ENCODE results near the gene IRX2. TPM values are rescaled to one million over a fixed set of nuclear protein-coding genes. Genes with fewer than 3 reads are reported as not detected.

The IRX2 gene
- total RNA-seq, 1 donor from 2014 or later, result 3.7 TPM

DNA sequence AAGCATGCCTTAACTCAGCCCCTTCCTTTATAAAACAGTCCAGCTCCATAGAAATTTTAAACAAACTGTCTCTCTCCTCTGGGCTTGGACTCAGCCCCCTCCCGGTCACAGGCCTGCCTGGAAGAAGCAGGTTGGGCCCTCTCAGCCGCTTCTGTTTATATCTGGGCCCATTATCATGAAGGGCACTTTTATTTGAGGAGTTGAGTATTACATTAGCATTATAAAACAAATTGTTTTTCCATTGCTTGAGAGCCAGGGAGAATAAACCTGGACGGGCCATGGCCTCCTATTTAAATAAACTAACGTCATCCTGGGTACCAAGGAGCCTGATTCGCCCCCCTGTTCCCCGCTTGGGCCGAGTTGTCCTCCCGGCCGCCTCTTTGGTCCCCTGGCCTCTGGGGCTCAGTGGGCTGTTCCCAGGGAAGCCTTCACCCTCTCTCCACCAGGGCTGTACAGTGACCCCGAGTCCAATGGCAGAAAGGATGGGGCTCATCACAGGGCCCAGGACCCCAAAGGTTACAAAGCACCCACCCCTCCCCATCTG, 13.2 kb downstream of the IRX2 start:
- no peak overlapping the region for H3K4me3 ChIP-seq
- no peaks in the 10 kb centered on the region for H3K36me3 ChIP-seq
- H3K27ac ChIP-seq, result no peak overlapping the region
- H3K9me3 ChIP-seq, result no peaks in the 10 kb centered on the region
- peaks cover 9% of the 10 kb centered on the region for H3K27me3 ChIP-seq
- H3K4me1 ChIP-seq, result peaks cover 14% of the 10 kb centered on the region
- TF ChIP-seq POLR2AphosphoS5 (IDR thresholded peaks at IDR 0.05; ENCODE audit: insufficient read depth in 1 of 2, low read depth in 1 of 2) (no peak), POLR2A (IDR thresholded peaks at IDR 0.05) (no peak)
- TF ChIP-seq, protein P1, sequence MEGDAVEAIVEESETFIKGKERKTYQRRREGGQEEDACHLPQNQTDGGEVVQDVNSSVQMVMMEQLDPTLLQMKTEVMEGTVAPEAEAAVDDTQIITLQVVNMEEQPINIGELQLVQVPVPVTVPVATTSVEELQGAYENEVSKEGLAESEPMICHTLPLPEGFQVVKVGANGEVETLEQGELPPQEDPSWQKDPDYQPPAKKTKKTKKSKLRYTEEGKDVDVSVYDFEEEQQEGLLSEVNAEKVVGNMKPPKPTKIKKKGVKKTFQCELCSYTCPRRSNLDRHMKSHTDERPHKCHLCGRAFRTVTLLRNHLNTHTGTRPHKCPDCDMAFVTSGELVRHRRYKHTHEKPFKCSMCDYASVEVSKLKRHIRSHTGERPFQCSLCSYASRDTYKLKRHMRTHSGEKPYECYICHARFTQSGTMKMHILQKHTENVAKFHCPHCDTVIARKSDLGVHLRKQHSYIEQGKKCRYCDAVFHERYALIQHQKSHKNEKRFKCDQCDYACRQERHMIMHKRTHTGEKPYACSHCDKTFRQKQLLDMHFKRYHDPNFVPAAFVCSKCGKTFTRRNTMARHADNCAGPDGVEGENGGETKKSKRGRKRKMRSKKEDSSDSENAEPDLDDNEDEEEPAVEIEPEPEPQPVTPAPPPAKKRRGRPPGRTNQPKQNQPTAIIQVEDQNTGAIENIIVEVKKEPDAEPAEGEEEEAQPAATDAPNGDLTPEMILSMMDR (IDR thresholded peaks at IDR 0.05), result no peak
- intact Hi-C loops (cut with DNase I), result no loop called here
- peak in 1 of 2 donors; percentile 93 for DNase-seq (ENCODE audit: extremely low spot score in 2 of 2)

DNA sequence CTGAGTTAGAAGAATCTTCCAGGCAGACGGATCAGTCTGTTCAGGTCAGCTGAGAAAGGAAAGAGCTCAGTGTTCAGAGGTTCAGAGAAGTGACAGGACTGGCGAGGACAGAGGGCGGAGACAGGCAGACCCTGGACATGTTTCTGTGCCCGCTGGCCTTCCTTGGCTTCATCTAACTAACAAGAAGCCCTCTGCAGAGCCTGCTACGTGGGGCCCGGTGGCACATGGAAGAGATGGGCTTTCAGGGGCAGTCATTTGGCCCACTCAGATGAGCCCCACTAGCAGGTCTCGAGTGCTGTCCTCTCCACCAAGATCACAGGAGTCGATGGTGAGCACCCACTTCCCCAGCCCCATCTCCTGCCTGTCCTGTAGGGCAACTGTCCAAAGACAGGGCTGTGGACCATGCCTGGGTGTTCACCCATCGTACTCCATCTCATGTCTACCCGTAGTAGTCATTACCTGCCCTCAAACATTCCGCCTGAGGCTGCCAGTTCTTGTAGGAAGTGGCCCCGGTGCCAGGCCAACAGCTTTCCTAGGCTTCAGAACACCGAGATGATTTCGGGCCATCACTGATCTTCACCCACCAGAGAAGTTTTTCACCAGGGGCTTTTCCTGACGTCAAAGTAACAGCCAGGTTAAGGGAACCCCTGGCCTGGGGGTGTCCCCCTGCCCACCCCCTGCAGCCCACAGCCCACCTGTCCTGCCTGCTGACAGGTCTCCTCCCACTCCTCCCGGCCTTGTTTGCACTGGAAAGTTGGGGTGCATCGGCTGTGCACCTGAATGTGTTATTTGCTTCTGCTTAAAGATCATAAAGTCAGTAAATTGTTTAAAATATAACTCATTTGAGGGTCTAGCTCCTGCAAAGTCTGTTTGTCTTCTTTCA, 14.0 kb downstream of the IRX2 start:
- intact Hi-C loops (cut with DNase I), result no loop called here
- no peak overlapping the region for H3K27ac ChIP-seq
- TF ChIP-seq, protein P1 (IDR thresholded peaks at IDR 0.05), result no peak
- TF ChIP-seq POLR2AphosphoS5 (IDR thresholded peaks at IDR 0.05; ENCODE audit: insufficient read depth in 1 of 2, low read depth in 1 of 2), result no peak
- TF ChIP-seq POLR2A (IDR thresholded peaks at IDR 0.05), result no peak
- H3K27me3 ChIP-seq, result peaks cover 9% of the 10 kb centered on the region
- no peaks in the 10 kb centered on the region for H3K9me3 ChIP-seq
- no peak overlapping the region for H3K4me3 ChIP-seq
- DNase-seq (ENCODE audit: extremely low spot score in 2 of 2), result peak in 1 of 2 donors; percentile 94
- H3K36me3 ChIP-seq, result no peaks in the 10 kb centered on the region
- H3K4me1 ChIP-seq, result peaks cover 14% of the 10 kb centered on the region

DNA sequence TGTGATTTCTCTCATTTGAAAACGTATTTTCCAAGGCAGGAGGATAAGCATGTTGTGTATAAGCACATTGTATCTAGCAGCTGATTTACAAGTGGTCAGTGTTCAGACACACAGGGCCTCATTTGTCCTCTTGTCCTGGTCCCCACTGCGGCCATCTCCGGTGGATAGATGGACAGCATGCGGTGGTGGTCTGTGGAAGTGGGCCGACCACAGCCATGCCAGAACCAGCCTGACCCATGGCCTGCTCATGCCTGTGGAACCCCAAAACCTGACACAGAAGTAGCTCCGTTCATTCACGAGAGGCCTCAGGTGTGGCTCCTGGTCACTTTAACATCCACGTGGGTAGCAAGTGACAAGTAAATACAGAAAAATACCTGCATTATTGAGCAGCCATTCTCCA, 14.6 kb downstream of the IRX2 start:
- Histone ChIP-seq H3K9me3 (no peaks in the 10 kb centered on the region), H3K4me3 (no peak overlapping the region), H3K27me3 (peaks cover 9% of the 10 kb centered on the region), H3K4me1 (peaks cover 14% of the 10 kb centered on the region), H3K27ac (no peak overlapping the region), H3K36me3 (no peaks in the 10 kb centered on the region)
- TF ChIP-seq, protein P1 (IDR thresholded peaks at IDR 0.05), result no peak
- TF ChIP-seq POLR2AphosphoS5 (IDR thresholded peaks at IDR 0.05; ENCODE audit: insufficient read depth in 1 of 2, low read depth in 1 of 2) (no peak), POLR2A (IDR thresholded peaks at IDR 0.05) (no peak)
- intact Hi-C loops (cut with DNase I), result no loop called here
- peak in 1 of 2 donors; percentile 64 for DNase-seq (ENCODE audit: extremely low spot score in 2 of 2)

DNA sequence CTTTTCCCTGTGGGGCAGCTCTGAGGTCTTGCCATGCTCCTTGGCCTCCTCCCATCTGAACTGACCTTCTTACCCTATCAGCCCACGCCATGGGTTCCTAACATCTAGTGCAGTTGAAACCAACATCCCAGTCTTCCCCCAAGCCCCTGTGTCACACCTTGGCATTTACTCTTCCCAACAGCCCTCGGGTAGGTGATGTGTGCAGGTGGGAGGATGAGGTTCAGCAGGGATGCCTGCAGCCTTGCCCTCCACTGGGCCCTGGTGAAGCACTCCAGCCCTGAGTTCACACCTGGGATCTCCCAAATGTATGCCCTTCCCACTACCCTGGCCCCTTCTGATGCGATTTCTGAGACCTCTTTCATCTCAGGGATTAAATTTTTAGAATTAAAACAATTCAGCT, 15.5 kb downstream of the IRX2 start:
- no peaks in the 10 kb centered on the region for H3K9me3 ChIP-seq
- TF ChIP-seq, protein P1 (IDR thresholded peaks at IDR 0.05), result no peak
- TF ChIP-seq POLR2A (IDR thresholded peaks at IDR 0.05), result no peak
- no peak for TF ChIP-seq POLR2AphosphoS5 (IDR thresholded peaks at IDR 0.05; ENCODE audit: insufficient read depth in 1 of 2, low read depth in 1 of 2)
- intact Hi-C loops (cut with DNase I), result no loop called here
- H3K27me3 ChIP-seq, result peaks cover 7% of the 10 kb centered on the region
- no peak for DNase-seq (ENCODE audit: extremely low spot score in 2 of 2)
- H3K4me3 ChIP-seq, result no peak overlapping the region
- H3K36me3 ChIP-seq, result no peaks in the 10 kb centered on the region
- no peak overlapping the region for H3K27ac ChIP-seq
- H3K4me1 ChIP-seq, result peaks cover 14% of the 10 kb centered on the region

- Histone ChIP-seq H3K27ac (no peak overlapping the region), H3K9me3 (no peaks in the 10 kb centered on the region), H3K4me3 (no peak overlapping the region), H3K27me3 (no peaks in the 10 kb centered on the region), H3K4me1 (no peaks in the 10 kb centered on the region), H3K36me3 (no peaks in the 10 kb centered on the region)
- no peak for DNase-seq (ENCODE audit: extremely low spot score in 2 of 2)
- TF ChIP-seq POLR2AphosphoS5 (IDR thresholded peaks at IDR 0.05; ENCODE audit: insufficient read depth in 1 of 2, low read depth in 1 of 2) (no peak), POLR2A (IDR thresholded peaks at IDR 0.05) (no peak)
- TF ChIP-seq, protein P1 (IDR thresholded peaks at IDR 0.05), result no peak
- intact Hi-C loops (cut with DNase I), result no loop called here
Observed at GRCh38 chr5:2732850-2733249, 18.6 kb downstream of the IRX2 start.

Measured in vagina (tissue), 2 donors.